Body of pancreas (tissue), 4 donors: ENCODE data around the gene NHERF1.

Experiments used
- POLR2A ChIP-seq, 3 donors: fragments of 450-650 bp; IDR thresholded peaks; one replicate each; pipeline ENCODE4 v1.6.1; 2016; ENCODE audit warnings: antibody characterized with exemption in 3 of 3, mild to moderate bottlenecking in 2 of 3
- TF ChIP-seq, protein P1 (sequence below), 7 experiments: fragments of 450-650 bp in 4 of 7; fragments of 200-600 bp in 3 of 7; sonication (generic) in 3 of 7; IDR thresholded peaks; one replicate each; pipeline ENCODE4 v1.5.1; 2016 to 2019; ENCODE audit warnings: antibody characterized with exemption in 7 of 7

DNA sequence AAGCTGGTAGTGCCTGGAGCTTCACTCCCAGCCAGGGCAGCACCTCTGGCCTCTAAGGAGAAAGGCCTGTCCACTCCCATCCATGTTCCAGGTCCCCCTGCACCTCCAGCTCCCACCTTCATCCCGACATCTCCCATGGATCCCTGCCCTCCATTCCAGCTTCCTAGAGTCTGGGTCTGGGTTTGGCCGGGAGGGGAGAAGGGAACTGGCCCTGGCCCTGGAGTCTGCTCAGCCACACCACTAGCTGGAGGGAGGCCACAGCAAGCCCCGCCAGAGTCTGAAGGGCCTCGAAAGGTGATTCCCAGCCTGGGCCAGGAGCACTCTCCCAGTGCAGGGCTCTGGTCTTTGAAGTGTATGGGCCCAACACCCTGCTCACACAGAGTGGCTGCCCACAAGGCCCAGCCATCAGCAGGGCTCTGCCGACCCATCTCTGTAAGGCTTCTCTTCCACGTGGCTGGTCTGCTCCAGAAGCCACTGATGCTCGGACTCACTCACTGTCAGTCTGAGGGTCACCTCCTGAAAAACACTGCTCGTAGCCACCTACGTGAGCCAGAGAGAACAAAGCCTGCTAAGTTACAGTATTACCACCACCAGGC is 23.0 kb downstream of the NHERF1 start:
- TF ChIP-seq, protein P1, sequence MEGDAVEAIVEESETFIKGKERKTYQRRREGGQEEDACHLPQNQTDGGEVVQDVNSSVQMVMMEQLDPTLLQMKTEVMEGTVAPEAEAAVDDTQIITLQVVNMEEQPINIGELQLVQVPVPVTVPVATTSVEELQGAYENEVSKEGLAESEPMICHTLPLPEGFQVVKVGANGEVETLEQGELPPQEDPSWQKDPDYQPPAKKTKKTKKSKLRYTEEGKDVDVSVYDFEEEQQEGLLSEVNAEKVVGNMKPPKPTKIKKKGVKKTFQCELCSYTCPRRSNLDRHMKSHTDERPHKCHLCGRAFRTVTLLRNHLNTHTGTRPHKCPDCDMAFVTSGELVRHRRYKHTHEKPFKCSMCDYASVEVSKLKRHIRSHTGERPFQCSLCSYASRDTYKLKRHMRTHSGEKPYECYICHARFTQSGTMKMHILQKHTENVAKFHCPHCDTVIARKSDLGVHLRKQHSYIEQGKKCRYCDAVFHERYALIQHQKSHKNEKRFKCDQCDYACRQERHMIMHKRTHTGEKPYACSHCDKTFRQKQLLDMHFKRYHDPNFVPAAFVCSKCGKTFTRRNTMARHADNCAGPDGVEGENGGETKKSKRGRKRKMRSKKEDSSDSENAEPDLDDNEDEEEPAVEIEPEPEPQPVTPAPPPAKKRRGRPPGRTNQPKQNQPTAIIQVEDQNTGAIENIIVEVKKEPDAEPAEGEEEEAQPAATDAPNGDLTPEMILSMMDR (IDR thresholded peaks at IDR 0.05), result no peak
- no peak for TF ChIP-seq POLR2A (IDR thresholded peaks at IDR 0.05)
